CD14-positive monocyte (primary cell): Measurements from ENCODE around the gene NMNAT3. TPM values are rescaled to one million over a fixed set of nuclear protein-coding genes. Genes with fewer than 3 reads are reported as not detected.

Experiments
- DNase-seq, 3 donors: peaks; one replicate each; pipeline ENCODE4 v3.0.0-alpha.2; 2011 to 2022
- H2AFZ ChIP-seq: 2 replicates; pipeline ENCODE4 v1.6.0; 2012; ENCODE audit warnings: mild to moderate bottlenecking, low read depth, low read length, inconsistent platforms; ENCODE audit not compliant: insufficient read depth, poor library complexity, severe bottlenecking
- H3K27ac ChIP-seq, 2 donors: 1 replicate in 1 of 2; 2 replicates in 1 of 2; pipeline ENCODE4 v1.5.1; 2012 to 2013; ENCODE audit warnings: low read length in 2 of 2, control low read depth in 1 of 2, inconsistent platforms in 1 of 2, low read depth in 1 of 2, mild to moderate bottlenecking in 1 of 2
- H3K27me3 ChIP-seq, 2 donors: one replicate each; pipeline versions ENCODE4 v1.6.0 to v1.6.1; 2011 to 2013; ENCODE audit warnings: low read length in 2 of 2; ENCODE audit not compliant: control insufficient read depth in 2 of 2, insufficient read depth in 2 of 2
- H3K36me3 ChIP-seq, 2 donors: replicated peaks in 1 of 2; 1 replicate in 1 of 2; 2 replicates in 1 of 2; pipeline versions ENCODE4 v1.5.1 to v1.6.1; 2012 to 2013; ENCODE audit warnings: low read length in 2 of 2, control low read depth in 1 of 2, inconsistent platforms in 1 of 2, mild to moderate bottlenecking in 1 of 2; ENCODE audit not compliant: insufficient read depth in 2 of 2, control insufficient read depth in 1 of 2
- H3K4me1 ChIP-seq, 2 donors: 1 replicate in 1 of 2; 2 replicates in 1 of 2; pipeline versions ENCODE4 v1.5.1 to v1.6.1; 2012 to 2013; ENCODE audit warnings: low read length in 2 of 2, control low read depth in 1 of 2, inconsistent platforms in 1 of 2, mild to moderate bottlenecking in 1 of 2, moderate library complexity in 1 of 2; ENCODE audit not compliant: insufficient read depth in 2 of 2, control insufficient read depth in 1 of 2
- H3K4me2 ChIP-seq: replicated peaks from 2 replicates; pipeline ENCODE3; 2012; ENCODE audit warnings: low read length, moderate library complexity, mild to moderate bottlenecking; ENCODE audit not compliant: poor library complexity, severe bottlenecking; ENCODE audit errors: extremely low read depth
- H3K4me3 ChIP-seq, 3 experiments: fragments of 200-600 bp in 1 of 3; sonication (generic) in 1 of 3; replicated peaks in 1 of 3; 1 replicate in 2 of 3; 2 replicates in 1 of 3; pipeline ENCODE4 v1.5.1; 2011 to 2013; ENCODE audit warnings: low read length in 3 of 3, mild to moderate bottlenecking in 3 of 3, control low read depth in 2 of 3, low read depth in 2 of 3, inconsistent platforms in 1 of 3, moderate library complexity in 1 of 3
- H3K79me2 ChIP-seq: 2 replicates; pipeline ENCODE4 v1.6.0; 2012; ENCODE audit warnings: mild to moderate bottlenecking, control low read depth, inconsistent platforms, low read length, moderate library complexity; ENCODE audit not compliant: insufficient read depth
- H3K9ac ChIP-seq: 2 replicates; pipeline ENCODE4 v1.6.0; 2017; ENCODE audit warnings: low read length, mild to moderate bottlenecking; ENCODE audit not compliant: insufficient read depth, poor library complexity, severe bottlenecking
- H3K9me3 ChIP-seq, 2 donors: replicated peaks in 1 of 2; 1 replicate in 1 of 2; 2 replicates in 1 of 2; pipeline versions ENCODE4 v1.5.1 to v1.6.1; 2012 to 2013; ENCODE audit warnings: low read length in 2 of 2, control low read depth in 1 of 2; ENCODE audit not compliant: control insufficient read depth in 1 of 2, insufficient read depth in 1 of 2
- H4K20me1 ChIP-seq: 2 replicates; pipeline ENCODE4 v1.6.0; 2012; ENCODE audit warnings: mild to moderate bottlenecking, low read length, control low read depth, moderate library complexity; ENCODE audit not compliant: insufficient read depth
- H3K27ac Mint-ChIP-seq, 7 donors: one replicate each; pipeline ENCODE4 v1.8.0; 2020; ENCODE audit warnings: mild to moderate bottlenecking in 7 of 7, mixed read lengths in 7 of 7, moderate library complexity in 6 of 7, inconsistent platforms in 2 of 7
- H3K27me3 Mint-ChIP-seq, 3 donors: one replicate each; pipeline ENCODE4 v1.8.0; 2021 to 2022; ENCODE audit warnings: low read depth in 3 of 3, mild to moderate bottlenecking in 3 of 3, mixed read lengths in 3 of 3, moderate library complexity in 3 of 3, inconsistent platforms in 1 of 3
- H3K36me3 Mint-ChIP-seq, 2 donors: one replicate each; pipeline ENCODE4 v1.8.0; 2020; ENCODE audit warnings: mixed read lengths in 2 of 2, inconsistent platforms in 1 of 2, mild to moderate bottlenecking in 1 of 2
- H3K4me1 Mint-ChIP-seq: one replicate; pipeline ENCODE4 v1.8.0; 2020; ENCODE audit warnings: mild to moderate bottlenecking, mixed read lengths
- H3K4me3 Mint-ChIP-seq, 2 donors: one replicate each; pipeline ENCODE4 v1.8.0; 2020; ENCODE audit warnings: mild to moderate bottlenecking in 2 of 2, mixed read lengths in 2 of 2, moderate library complexity in 1 of 2
- H3K9me3 Mint-ChIP-seq, 7 donors: one replicate each; pipeline ENCODE4 v1.8.0; 2020 to 2022; ENCODE audit warnings: mixed read lengths in 7 of 7, mild to moderate bottlenecking in 6 of 7, moderate library complexity in 6 of 7, inconsistent platforms in 2 of 7
- CTCF ChIP-seq: fragments of 200-600 bp; IDR thresholded peaks from one replicate; pipeline ENCODE4 v1.8.0; 2022; ENCODE audit warnings: antibody characterized with exemption, mild to moderate bottlenecking
- WGBS: methylation state at CpG from one replicate; pipeline ENCODE4 v1.1.5; 2013; ENCODE audit warnings: missing lambda C conversion rate; ENCODE audit not compliant: insufficient coverage; 5-methylcytosine and 5-hydroxymethylcytosine counted together
- intact Hi-C, 2 donors: fragments of 100-400 bp; cut with micrococcal nuclease; formaldehyde crosslinking; loops; one replicate each; pipeline versions ENCODE4 v1.15.0 to v1.15.1; 2023
- polyA plus RNA-seq, 3 donors: library from polyadenylated mRNA; depleted of rRNA in 1 of 3; unstranded in 2 of 3; stranded (reverse) in 1 of 3; fragments of 300-500 nt in 2 of 3; fragments of >200 nt in 1 of 3; fragmentation: Illumina TruSeq in 2 of 3; gene quantifications; 1 replicate in 2 of 3; 2 replicates in 1 of 3; pipeline ENCODE4 v1.2.3, GENCODE V29; 2012 to 2021

Gene NMNAT3
- polyA plus RNA-seq, 3 donors = 1.4 to 5.7 (median 2.9) TPM

- Histone ChIP-seq H3K9me3 (no peaks in the 10 kb centered on the region), H3K9ac (no peak overlapping the region), H4K20me1 (no peaks in the 10 kb centered on the region), H3K79me2 (no peaks in the 10 kb centered on the region), H3K4me3 (no peak overlapping the region), H3K27ac (no peak overlapping the region), H3K36me3 (no peaks in the 10 kb centered on the region), H3K4me1 (no peaks in the 10 kb centered on the region), H2AFZ (no peak overlapping the region), H3K27me3 (no peaks in the 10 kb centered on the region), H3K4me2 (no peak overlapping the region)
- Mint-ChIP-seq H3K27ac (no peak overlapping the region), H3K9me3 (no peaks in the 10 kb centered on the region), H3K4me1 (peaks cover 8% of the 10 kb centered on the region), H3K36me3 (no peaks in the 10 kb centered on the region), H3K4me3 (no peak overlapping the region), H3K27me3 (no peaks in the 10 kb centered on the region)
- intact Hi-C loops = no loop called here
- WGBS = 96% methylated on average over 2 of the region's 2 CpGs
- TF ChIP-seq CTCF = no peak
- no peak for DNase-seq
Observed at GRCh38 chr3:139696314-139696604, 18.5 kb upstream of the NMNAT3 start.

GRCh38 chr3:139695426-139696313, 17.9 kb upstream of the NMNAT3 start:
- H3K79me2 ChIP-seq = no peaks in the 10 kb centered on the region
- H3K27ac ChIP-seq = no peak overlapping the region
- H3K9me3 ChIP-seq = no peaks in the 10 kb centered on the region
- Mint-ChIP-seq H3K27me3 (no peaks in the 10 kb centered on the region), H3K4me3 (no peak overlapping the region), H3K27ac (no peak overlapping the region), H3K4me1 (peaks cover 8% of the 10 kb centered on the region), H3K9me3 (no peaks in the 10 kb centered on the region), H3K36me3 (no peaks in the 10 kb centered on the region)
- H4K20me1 ChIP-seq = no peaks in the 10 kb centered on the region
- no peak for DNase-seq
- no peak overlapping the region for H3K4me2 ChIP-seq
- no peak for TF ChIP-seq CTCF
- no peaks in the 10 kb centered on the region for H3K4me1 ChIP-seq
- intact Hi-C loops = no loop called here
- no peaks in the 10 kb centered on the region for H3K36me3 ChIP-seq
- no peak overlapping the region for H2AFZ ChIP-seq
- no peak overlapping the region for H3K4me3 ChIP-seq
- no peaks in the 10 kb centered on the region for H3K27me3 ChIP-seq
- WGBS = 73% methylated on average over 1 of the region's 6 CpGs
- no peak overlapping the region for H3K9ac ChIP-seq
